ENCODE data around the gene CCDC137. TPM values are rescaled to one million over a fixed set of nuclear protein-coding genes. Genes with fewer than 3 reads are reported as not detected.
"Not testable (repeated sequence)": the region's sequence is repeated elsewhere in the genome, so short reads cannot be mapped to it uniquely, and the experiment has no call there.

CCDC137 gene, protein sequence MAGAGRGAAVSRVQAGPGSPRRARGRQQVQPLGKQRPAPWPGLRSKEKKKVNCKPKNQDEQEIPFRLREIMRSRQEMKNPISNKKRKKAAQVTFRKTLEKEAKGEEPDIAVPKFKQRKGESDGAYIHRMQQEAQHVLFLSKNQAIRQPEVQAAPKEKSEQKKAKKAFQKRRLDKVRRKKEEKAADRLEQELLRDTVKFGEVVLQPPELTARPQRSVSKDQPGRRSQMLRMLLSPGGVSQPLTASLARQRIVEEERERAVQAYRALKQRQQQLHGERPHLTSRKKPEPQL
- total RNA-seq (10 to 100 TPM in 8 of 9 donors, 1 to 10 TPM in 1; 7.5 to 23.5 (median 15.6) TPM), polyA plus RNA-seq (10 to 100 TPM; 12.6 to 46.0 (median 15.0) TPM)
- long read RNA-seq, donor 1, transcript CCDC137-201 (6 exons, 2,468 nt) = major isoform, 12 of 18 reads
- long read RNA-seq, donor 1, partial matches to known transcripts = 6 of 18 reads
- long read RNA-seq, donor 1, other reads (novel, unspliced or antisense) = 0 of 18 reads
- long read RNA-seq, donor 2, transcript CCDC137-201 (6 exons, 2,468 nt) = major isoform, 5 of 23 reads
- long read RNA-seq, donor 2, partial matches to known transcripts = 5 of 23 reads
- long read RNA-seq, donor 2, other reads (novel, unspliced or antisense) = 13 of 23 reads
- long read RNA-seq, donor 3, partial matches to known transcripts = 0 of 3 reads
- long read RNA-seq, donor 3, other reads (novel, unspliced or antisense) = 0 of 3 reads
- long read RNA-seq, donor 4, partial matches to known transcripts = 3 of 9 reads
- long read RNA-seq, donor 4, other reads (novel, unspliced or antisense) = 2 of 9 reads
- long read RNA-seq, donor 5, transcript CCDC137-201 (6 exons, 2,468 nt) = major isoform, 46 of 59 reads
- long read RNA-seq, donor 5, partial matches to known transcripts = 4 of 59 reads
- long read RNA-seq, donor 5, other reads (novel, unspliced or antisense) = 8 of 59 reads
- long read RNA-seq, donor 6, transcript CCDC137-201 (6 exons, 2,468 nt) = major isoform, 7 of 13 reads
- long read RNA-seq, donor 6, partial matches to known transcripts = 4 of 13 reads
- long read RNA-seq, donor 6, other reads (novel, unspliced or antisense) = 2 of 13 reads
- long read RNA-seq, donor 7 = 0 reads
- long read RNA-seq, donor 8, transcript CCDC137-201 (6 exons, 2,468 nt) = major isoform, 6 of 11 reads
- long read RNA-seq, donor 8, partial matches to known transcripts = 5 of 11 reads
- long read RNA-seq, donor 8, other reads (novel, unspliced or antisense) = 0 of 11 reads
- long read RNA-seq, donor 9, partial matches to known transcripts = 0 of 2 reads
- long read RNA-seq, donor 9, other reads (novel, unspliced or antisense) = 0 of 2 reads
- long read RNA-seq, donor 10, transcript CCDC137-201 (6 exons, 2,468 nt) = major isoform, 10 of 29 reads
- long read RNA-seq, donor 10, partial matches to known transcripts = 19 of 29 reads
- long read RNA-seq, donor 10, other reads (novel, unspliced or antisense) = 0 of 29 reads

- intact Hi-C loops (cut with DNase I) = no loop called here
- Histone ChIP-seq H3K27ac (peak within 1 kb of the TSS in 4 of 5 donors; percentile 66 to 93 (median 76)), H3K9me3 (replicated peaks in 1 of 3) (no peaks in the 10 kb centered on the region), H3K4me1 (replicated peaks in 1 of 2) (peaks cover 8 to 27% of the 10 kb centered on the region in 2 donors), H3K36me3 (replicated peaks in 1 of 2) (peaks cover 0 to 34% of the 10 kb centered on the region in 2 donors), H3K27me3 (no peaks in the 10 kb centered on the region), H3K4me3 (peak within 1 kb of the TSS; percentile 37 to 99 (median 82))
- 0% methylated on average over 5 to 96 of the region's 96 CpGs for WGBS, 4 donors
- DNase-seq = peak; percentile 94 to 97 (median 96)
- TF ChIP-seq, protein P1, sequence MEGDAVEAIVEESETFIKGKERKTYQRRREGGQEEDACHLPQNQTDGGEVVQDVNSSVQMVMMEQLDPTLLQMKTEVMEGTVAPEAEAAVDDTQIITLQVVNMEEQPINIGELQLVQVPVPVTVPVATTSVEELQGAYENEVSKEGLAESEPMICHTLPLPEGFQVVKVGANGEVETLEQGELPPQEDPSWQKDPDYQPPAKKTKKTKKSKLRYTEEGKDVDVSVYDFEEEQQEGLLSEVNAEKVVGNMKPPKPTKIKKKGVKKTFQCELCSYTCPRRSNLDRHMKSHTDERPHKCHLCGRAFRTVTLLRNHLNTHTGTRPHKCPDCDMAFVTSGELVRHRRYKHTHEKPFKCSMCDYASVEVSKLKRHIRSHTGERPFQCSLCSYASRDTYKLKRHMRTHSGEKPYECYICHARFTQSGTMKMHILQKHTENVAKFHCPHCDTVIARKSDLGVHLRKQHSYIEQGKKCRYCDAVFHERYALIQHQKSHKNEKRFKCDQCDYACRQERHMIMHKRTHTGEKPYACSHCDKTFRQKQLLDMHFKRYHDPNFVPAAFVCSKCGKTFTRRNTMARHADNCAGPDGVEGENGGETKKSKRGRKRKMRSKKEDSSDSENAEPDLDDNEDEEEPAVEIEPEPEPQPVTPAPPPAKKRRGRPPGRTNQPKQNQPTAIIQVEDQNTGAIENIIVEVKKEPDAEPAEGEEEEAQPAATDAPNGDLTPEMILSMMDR (IDR thresholded peaks at IDR 0.05) = peak in 1 of 6 experiments; percentile 2
- TF ChIP-seq POLR2A (IDR thresholded peaks at IDR 0.05) = peak; percentile 50 to 64
Measured at GRCh38 chr17:81666342-81667191, at the start of gene CCDC137, which contains the start of gene OXLD1. CCDC137 (plus strand) TSS chr17:81666737; CDS start chr17:81666767, 30 bp downstream. OXLD1 (minus strand) TSS chr17:81666605; CDS start chr17:81666577, 28 bp downstream.

- peaks cover 0 to 62% of the 10 kb centered on the region in 2 donors for H3K36me3 ChIP-seq (replicated peaks in 1 of 2)
- DNase-seq = no peak
- no peak overlapping the region for H3K4me3 ChIP-seq
- intact Hi-C loops (cut with DNase I) = no loop called here
- WGBS, 4 donors = 41 to 95% (median 80%) methylated on average over 7 of the region's 7 CpGs
- TF ChIP-seq, protein P1 (IDR thresholded peaks at IDR 0.05) = no peak
- no peak for TF ChIP-seq POLR2A (IDR thresholded peaks at IDR 0.05)
- peaks cover 25 to 40% of the 10 kb centered on the region in 2 donors for H3K4me1 ChIP-seq (replicated peaks in 1 of 2)
- H3K27ac ChIP-seq = no peak overlapping the region
- H3K27me3 ChIP-seq = no peaks in the 10 kb centered on the region
- no peaks in the 10 kb centered on the region for H3K9me3 ChIP-seq (replicated peaks in 1 of 3)
Measured at GRCh38 chr17:81616877-81617276, 49.7 kb upstream of the CCDC137 start.

DNA sequence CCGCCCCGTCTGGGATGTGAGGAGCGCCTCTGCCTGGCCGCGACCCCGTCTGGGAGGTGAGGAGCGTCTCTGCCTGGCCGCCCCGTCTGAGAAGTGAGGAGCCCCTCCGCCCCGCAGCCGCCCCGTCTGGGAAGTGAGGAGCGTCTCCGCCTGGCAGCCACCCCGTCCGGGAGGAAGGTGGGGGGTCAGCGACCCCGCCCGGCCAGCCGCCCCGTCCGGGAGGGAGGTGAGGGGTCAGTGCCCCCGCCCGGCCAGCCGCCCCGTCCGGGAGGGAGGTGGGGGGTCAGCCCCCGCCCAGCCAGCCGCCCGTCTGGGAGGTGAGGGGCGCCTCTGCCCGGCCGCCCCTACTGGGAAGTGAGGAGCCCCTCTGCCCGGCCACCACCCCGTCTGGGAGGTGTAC lies 48.2 kb upstream of the CCDC137 start:
- H3K4me3 ChIP-seq; H3K9me3 ChIP-seq (replicated peaks in 1 of 3); intact Hi-C loops (cut with DNase I); H3K27me3 ChIP-seq; DNase-seq; H3K27ac ChIP-seq: not testable (repeated sequence)
- H3K36me3 ChIP-seq (replicated peaks in 1 of 2) = peaks cover 0 to 62% of the 10 kb centered on the region in 2 donors
- H3K4me1 ChIP-seq (replicated peaks in 1 of 2) = peaks cover 30 to 48% of the 10 kb centered on the region in 2 donors
- WGBS, 4 donors = 95 to 97% (median 97%) methylated on average over 4 to 26 of the region's 36 CpGs; no CpG with 5 or more reads in 1 of the 4 donors
